ENCODE data around the gene CDK17. TPM values are rescaled to one million over a fixed set of nuclear protein-coding genes. Genes with fewer than 3 reads are reported as not detected.
"Not testable (repeated sequence)": the region's sequence is repeated elsewhere in the genome, so short reads cannot be mapped to it uniquely, and the experiment has no call there.

Gene CDK17
- total RNA-seq, 1 donor from 2014 or later, result 112 TPM

DNA sequence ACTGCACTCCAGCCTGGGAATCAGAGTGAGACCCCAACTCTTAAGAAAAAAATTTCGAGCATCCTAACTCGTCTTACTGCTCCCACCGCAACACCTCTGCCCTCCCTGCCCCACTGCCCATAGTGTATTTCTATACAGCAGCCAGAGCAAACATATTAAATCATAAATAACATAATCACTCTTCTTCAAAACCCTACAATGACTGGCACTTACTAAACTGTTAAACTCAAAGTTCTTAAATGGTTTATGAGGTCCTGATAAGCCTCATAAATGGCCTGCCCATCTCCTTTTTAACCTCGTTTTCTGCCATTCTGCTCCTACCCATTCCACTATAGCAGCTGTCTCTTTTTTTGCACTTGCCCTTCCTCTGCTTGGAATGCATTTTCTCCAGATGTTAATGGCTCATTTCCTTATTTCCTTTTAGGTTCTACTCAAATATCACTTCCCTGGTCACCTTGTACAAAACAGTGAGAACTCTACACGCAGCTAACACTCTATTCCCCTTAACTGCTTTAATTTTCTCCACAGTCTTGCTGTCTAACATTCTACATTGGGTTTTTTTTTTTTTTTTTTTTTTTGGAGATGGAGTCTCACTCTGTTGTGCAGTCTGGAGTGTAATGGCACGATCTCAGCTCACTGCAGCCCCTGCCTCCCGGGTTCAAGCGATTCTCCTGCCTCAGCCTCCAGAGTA is 45.2 kb downstream of the CDK17 start:
- H3K4me1 Mint-ChIP-seq (ENCODE audit: unreplicated experiment), result peaks cover 58% of the 10 kb centered on the region
- peak overlapping the region; percentile 50 for H3K27ac Mint-ChIP-seq (ENCODE audit: unreplicated experiment)
- no peaks in the 10 kb centered on the region for H3K27me3 Mint-ChIP-seq (ENCODE audit: unreplicated experiment)
- H3K36me3 Mint-ChIP-seq (ENCODE audit: low read depth, unreplicated experiment), result peaks cover 7% of the 10 kb centered on the region
- no peak for TF ChIP-seq CTCF (IDR thresholded peaks at IDR 0.05; ENCODE audit: unreplicated experiment)
- no peaks in the 10 kb centered on the region for H3K9me3 Mint-ChIP-seq (ENCODE audit: unreplicated experiment)
- peak overlapping the region; percentile 13 for H3K4me3 Mint-ChIP-seq (ENCODE audit: unreplicated experiment)
- no peak for DNase-seq (ENCODE audit: low spot score)

DNA sequence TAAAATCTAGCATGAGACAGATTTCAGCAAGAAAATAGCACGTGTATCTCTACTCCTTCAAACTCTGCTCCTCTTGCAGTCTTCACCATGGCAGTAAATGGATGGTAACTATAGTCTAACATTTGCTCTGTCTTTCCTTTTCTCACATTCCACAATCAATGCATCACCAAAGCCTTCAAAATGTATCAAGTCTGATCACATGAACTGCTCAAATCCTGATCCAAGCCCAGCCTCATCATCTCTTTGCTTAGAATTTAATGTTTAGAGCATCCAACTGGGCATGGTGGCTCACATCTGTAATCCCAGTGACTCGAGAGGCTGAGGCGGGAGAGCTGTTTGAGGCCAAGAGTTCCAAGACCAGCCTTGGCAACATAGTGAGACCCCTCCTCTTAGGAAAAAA is 45.9 kb downstream of the CDK17 start:
- H3K36me3 Mint-ChIP-seq (ENCODE audit: low read depth, unreplicated experiment), result peaks cover 7% of the 10 kb centered on the region
- H3K27me3 Mint-ChIP-seq (ENCODE audit: unreplicated experiment), result no peaks in the 10 kb centered on the region
- H3K4me3 Mint-ChIP-seq (ENCODE audit: unreplicated experiment), result no peak overlapping the region
- no peak for TF ChIP-seq CTCF (IDR thresholded peaks at IDR 0.05; ENCODE audit: unreplicated experiment)
- DNase-seq (ENCODE audit: low spot score), result no peak
- H3K9me3 Mint-ChIP-seq (ENCODE audit: unreplicated experiment), result no peaks in the 10 kb centered on the region
- peak overlapping the region; percentile 28 for H3K27ac Mint-ChIP-seq (ENCODE audit: unreplicated experiment)
- peaks cover 57% of the 10 kb centered on the region for H3K4me1 Mint-ChIP-seq (ENCODE audit: unreplicated experiment)

GRCh38 chr12:96352161-96352835 is 47.9 kb downstream of the CDK17 start:
- peaks cover 3% of the 10 kb centered on the region for H3K36me3 Mint-ChIP-seq (ENCODE audit: low read depth, unreplicated experiment)

DNA sequence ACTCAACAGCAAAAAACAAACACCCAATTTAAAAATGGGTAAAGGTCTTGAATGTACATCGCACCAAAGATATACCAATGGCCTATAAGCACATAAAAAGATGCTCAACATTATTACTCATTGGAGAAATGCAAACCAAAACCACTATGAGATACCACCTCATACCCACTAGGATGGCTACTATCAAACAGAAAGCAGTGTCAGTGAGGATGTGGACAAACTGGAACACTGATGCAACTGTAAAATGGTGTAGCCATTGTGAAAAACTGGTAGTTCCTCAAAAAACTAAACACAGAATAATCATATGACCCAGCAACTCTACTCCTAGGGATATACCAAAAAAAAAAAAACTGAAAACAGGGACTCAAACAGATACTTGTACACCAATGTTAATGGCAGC is 49.3 kb downstream of the CDK17 start:
- TF ChIP-seq CTCF (IDR thresholded peaks at IDR 0.05; ENCODE audit: unreplicated experiment), result no peak
- Mint-ChIP-seq H3K27me3 (ENCODE audit: unreplicated experiment) (peaks cover 2% of the 10 kb centered on the region), H3K27ac (ENCODE audit: unreplicated experiment) (peak overlapping the region; percentile 71), H3K36me3 (ENCODE audit: low read depth, unreplicated experiment) (peaks cover 3% of the 10 kb centered on the region), H3K4me1 (ENCODE audit: unreplicated experiment) (peaks cover 59% of the 10 kb centered on the region), H3K9me3 (ENCODE audit: unreplicated experiment) (no peaks in the 10 kb centered on the region), H3K4me3 (ENCODE audit: unreplicated experiment) (no peak overlapping the region)
- DNase-seq (ENCODE audit: low spot score), result no peak

More at GRCh38 chr12:96352161-96352835, 47.9 kb downstream of the CDK17 start:
- Mint-ChIP-seq H3K9me3 (ENCODE audit: unreplicated experiment) (no peaks in the 10 kb centered on the region), H3K4me1 (ENCODE audit: unreplicated experiment) (peaks cover 60% of the 10 kb centered on the region), H3K27ac (ENCODE audit: unreplicated experiment) (peak overlapping the region; percentile 34), H3K27me3 (ENCODE audit: unreplicated experiment) (no peaks in the 10 kb centered on the region), H3K4me3 (ENCODE audit: unreplicated experiment) (no peak overlapping the region)
- no peak for TF ChIP-seq CTCF (IDR thresholded peaks at IDR 0.05; ENCODE audit: unreplicated experiment)
- no peak for DNase-seq (ENCODE audit: low spot score)

GRCh38 chr12:96347130-96347699 is 53.0 kb downstream of the CDK17 start:
- H3K27ac Mint-ChIP-seq (ENCODE audit: unreplicated experiment), result peak overlapping the region; percentile 72
- peaks cover 40% of the 10 kb centered on the region for H3K4me1 Mint-ChIP-seq (ENCODE audit: unreplicated experiment)
- no peak for DNase-seq (ENCODE audit: low spot score)
- H3K27me3 Mint-ChIP-seq (ENCODE audit: unreplicated experiment), result peaks cover 2% of the 10 kb centered on the region
- no peak overlapping the region for H3K4me3 Mint-ChIP-seq (ENCODE audit: unreplicated experiment)
- no peaks in the 10 kb centered on the region for H3K9me3 Mint-ChIP-seq (ENCODE audit: unreplicated experiment)
- TF ChIP-seq CTCF (IDR thresholded peaks at IDR 0.05; ENCODE audit: unreplicated experiment), result no peak
- peaks cover 9% of the 10 kb centered on the region for H3K36me3 Mint-ChIP-seq (ENCODE audit: low read depth, unreplicated experiment)

DNA sequence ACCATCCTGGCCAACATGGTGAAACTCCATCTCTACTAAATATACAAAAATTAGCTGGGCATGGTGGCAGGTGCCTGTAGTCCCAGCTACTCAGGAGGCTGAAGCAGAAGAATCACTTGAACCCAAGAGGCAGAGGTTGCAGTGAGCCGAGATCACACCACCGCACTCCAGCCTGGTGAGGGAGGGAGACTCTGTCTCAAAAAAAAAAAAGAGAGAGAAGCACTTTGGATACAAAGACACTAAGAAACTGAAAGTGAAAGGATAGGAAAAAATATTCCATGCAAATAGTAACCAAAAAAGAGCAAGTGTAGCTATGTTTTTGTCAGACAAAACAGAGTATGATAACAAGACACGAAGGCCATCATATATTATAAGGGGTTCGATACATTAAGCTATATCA is 53.5 kb downstream of the CDK17 start:
- H3K4me1 Mint-ChIP-seq (ENCODE audit: unreplicated experiment), result peaks cover 35% of the 10 kb centered on the region
- DNase-seq (ENCODE audit: low spot score); H3K4me3 Mint-ChIP-seq (ENCODE audit: unreplicated experiment); H3K27me3 Mint-ChIP-seq (ENCODE audit: unreplicated experiment); H3K36me3 Mint-ChIP-seq (ENCODE audit: low read depth, unreplicated experiment); H3K27ac Mint-ChIP-seq (ENCODE audit: unreplicated experiment); H3K9me3 Mint-ChIP-seq (ENCODE audit: unreplicated experiment): not testable (repeated sequence)
